PC-9 (cell line): ENCODE results near the gene MPIG6B. TPM values are rescaled to one million over a fixed set of nuclear protein-coding genes. Genes with fewer than 3 reads are reported as not detected.

Source experiments
- BruUV-seq: library from RNA; stranded (reverse); fragments of 400-500 nt; replicated peaks from 2 replicates; lab custom pipeline; 2021; lab: Mats Ljungman, UMichigan
- CTCF ChIA-PET: fragments of 300-600 bp; sonication (Branson Sonifier 250); formaldehyde crosslinking; loops from one replicate; lab custom pipeline; 2022; ENCODE audit warnings: antibody characterized with exemption; lab: Charles Lee
- POLR2A ChIA-PET: fragments of 300-600 bp; sonication (Branson Sonifier 250); formaldehyde crosslinking; loops from one replicate; lab custom pipeline; 2022; ENCODE audit warnings: antibody characterized with exemption; ENCODE audit not compliant: unreplicated experiment; lab: Charles Lee
- DNase-seq, 2 experiments: peaks; one replicate each; pipeline versions ENCODE4 v3.0.0 to v3.0.0-alpha.2; 2015 to 2022; ENCODE audit warnings: mixed read lengths in 1 of 2
- H2AFZ ChIP-seq: fragments of 200-600 bp; sonication (generic); 2 replicates; pipeline ENCODE4 v1.8.1; 2017; ENCODE audit warnings: antibody characterized with exemption
- H3F3A ChIP-seq: fragments of 200-600 bp; sonication (generic); 2 replicates; pipeline ENCODE4 v1.8.1; 2017; ENCODE audit warnings: antibody characterized with exemption, mild to moderate bottlenecking, low read depth; ENCODE audit not compliant: insufficient read depth
- H3K27ac ChIP-seq: fragments of 200-600 bp; sonication (generic); 2 replicates; pipeline ENCODE4 v1.6.1; 2016; ENCODE audit warnings: mixed run types
- H3K27me3 ChIP-seq: fragments of 200-600 bp; sonication (generic); 2 replicates; pipeline ENCODE4 v1.6.1; 2016; ENCODE audit warnings: low read depth, mixed run types; ENCODE audit not compliant: insufficient read depth
- H3K36me3 ChIP-seq: fragments of 200-600 bp; sonication (generic); 2 replicates; pipeline ENCODE4 v1.6.1; 2016; ENCODE audit warnings: low read depth, mixed run types
- H3K4me1 ChIP-seq: fragments of 200-600 bp; sonication (generic); replicated peaks from 2 replicates; pipeline ENCODE4 v1.6.1; 2016; ENCODE audit warnings: mixed run types; ENCODE audit not compliant: insufficient read depth
- H3K4me2 ChIP-seq: fragments of 200-600 bp; sonication (generic); 2 replicates; pipeline ENCODE4 v1.6.1; 2017; ENCODE audit warnings: mixed run types
- H3K4me3 ChIP-seq: fragments of 200-600 bp; sonication (generic); 2 replicates; pipeline ENCODE4 v1.6.1; 2016; ENCODE audit warnings: mixed run types
- H3K79me2 ChIP-seq: fragments of 200-600 bp; sonication (generic); 2 replicates; pipeline ENCODE4 v1.6.1; 2017; ENCODE audit warnings: low read depth, mixed run types
- H3K9me2 ChIP-seq: fragments of 200-600 bp; sonication (generic); 2 replicates; pipeline ENCODE4 v1.8.1; 2017; ENCODE audit warnings: mild to moderate bottlenecking; ENCODE audit not compliant: insufficient read depth
- H3K9me3 ChIP-seq: fragments of 200-600 bp; sonication (generic); 2 replicates; pipeline ENCODE4 v1.8.1; 2016; ENCODE audit warnings: low read depth; ENCODE audit not compliant: insufficient read depth
- H4K20me1 ChIP-seq: fragments of 200-600 bp; sonication (generic); 2 replicates; pipeline ENCODE4 v1.8.1; 2017; ENCODE audit not compliant: insufficient read depth
- EZH2 ChIP-seq: fragments of 200-600 bp; sonication (generic); IDR thresholded peaks from 2 replicates; pipeline ENCODE4 v1.8.0; 2017; ENCODE audit warnings: antibody characterized with exemption, low read depth
- intact Hi-C: fragments of 100-400 bp; cut with micrococcal nuclease; formaldehyde crosslinking; loops from one replicate; pipeline ENCODE4 v1.10.0; 2022; ENCODE audit not compliant: unreplicated experiment
- total RNA-seq: library from RNA; stranded (reverse); gene quantifications from 2 replicates; pipeline ENCODE4 v1.2.3, GENCODE V29; 2021
- TF ChIP-seq, protein P1 (sequence below): fragments of 200-600 bp; sonication (generic); conservative IDR thresholded peaks from 2 replicates; pipeline ENCODE4 v1.6.1; 2017; ENCODE audit warnings: mixed run types, antibody characterized with exemption, mild to moderate bottlenecking, moderate library complexity

The MPIG6B gene
- total RNA-seq, 1 experiment from 2014 or later, result 0.59 TPM

DNA sequence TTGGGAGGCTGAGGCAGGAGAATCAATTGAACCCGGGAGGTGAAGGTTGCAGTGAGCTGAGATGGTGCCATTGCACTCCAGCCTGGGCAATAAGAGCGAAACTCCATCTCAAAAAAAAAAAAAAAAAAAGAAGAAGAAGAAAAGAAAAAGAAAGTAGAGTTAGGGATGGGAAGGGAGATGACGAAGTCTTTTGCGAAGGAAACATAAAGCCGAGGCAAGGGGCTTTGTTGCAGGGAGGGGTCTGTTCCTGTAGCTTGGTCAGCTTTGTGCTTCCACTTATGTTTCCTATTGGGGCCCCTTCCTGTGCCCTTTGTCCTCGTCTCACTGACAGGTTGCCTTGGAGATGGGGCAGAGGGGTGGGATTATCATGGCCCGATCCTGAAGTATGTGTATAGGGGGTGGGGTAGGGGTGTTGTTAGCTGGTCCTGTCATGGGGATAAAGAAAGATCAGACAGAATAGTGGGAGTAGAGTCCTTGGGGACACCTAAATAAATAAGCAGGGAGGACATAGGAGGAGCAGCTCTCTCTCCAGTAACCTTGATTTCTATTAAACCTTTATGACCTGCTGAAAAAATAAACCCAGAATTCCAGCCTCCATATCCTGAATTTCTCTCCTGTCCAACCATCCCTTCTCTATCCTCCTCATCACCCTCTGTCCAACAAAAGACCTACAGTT is 14.3 kb downstream of the MPIG6B start:
- Histone ChIP-seq H2AFZ (peak overlapping the region; percentile 78), H3K9me2 (no peaks in the 10 kb centered on the region), H3K27ac (peak overlapping the region; percentile 79), H4K20me1 (peaks cover 18% of the 10 kb centered on the region; the same call in 1 of the 2 replicates), H3K9me3 (no peaks in the 10 kb centered on the region), H3F3A (peaks cover 54% of the 10 kb centered on the region), H3K79me2 (peaks cover 50% of the 10 kb centered on the region), H3K4me3 (peak overlapping the region; percentile 44; the same call in 1 of the 2 replicates), H3K4me1 (peaks cover 44% of the 10 kb centered on the region), H3K36me3 (peaks cover 27% of the 10 kb centered on the region), H3K27me3 (no peaks in the 10 kb centered on the region), H3K4me2 (peak overlapping the region; percentile 83)
- intact Hi-C loops, result loop anchor here (5.0 to 10.0 kb wide), 2 partner anchors 193 to 240 kb away; partner anchors contain the start of genes ATP6V1G2, DDX39B, MICB and NFKBIL1
- BruUV-seq, result no TSS peak
- no peak for DNase-seq
- TF ChIP-seq EZH2, result no peak
- TF ChIP-seq, protein P1, sequence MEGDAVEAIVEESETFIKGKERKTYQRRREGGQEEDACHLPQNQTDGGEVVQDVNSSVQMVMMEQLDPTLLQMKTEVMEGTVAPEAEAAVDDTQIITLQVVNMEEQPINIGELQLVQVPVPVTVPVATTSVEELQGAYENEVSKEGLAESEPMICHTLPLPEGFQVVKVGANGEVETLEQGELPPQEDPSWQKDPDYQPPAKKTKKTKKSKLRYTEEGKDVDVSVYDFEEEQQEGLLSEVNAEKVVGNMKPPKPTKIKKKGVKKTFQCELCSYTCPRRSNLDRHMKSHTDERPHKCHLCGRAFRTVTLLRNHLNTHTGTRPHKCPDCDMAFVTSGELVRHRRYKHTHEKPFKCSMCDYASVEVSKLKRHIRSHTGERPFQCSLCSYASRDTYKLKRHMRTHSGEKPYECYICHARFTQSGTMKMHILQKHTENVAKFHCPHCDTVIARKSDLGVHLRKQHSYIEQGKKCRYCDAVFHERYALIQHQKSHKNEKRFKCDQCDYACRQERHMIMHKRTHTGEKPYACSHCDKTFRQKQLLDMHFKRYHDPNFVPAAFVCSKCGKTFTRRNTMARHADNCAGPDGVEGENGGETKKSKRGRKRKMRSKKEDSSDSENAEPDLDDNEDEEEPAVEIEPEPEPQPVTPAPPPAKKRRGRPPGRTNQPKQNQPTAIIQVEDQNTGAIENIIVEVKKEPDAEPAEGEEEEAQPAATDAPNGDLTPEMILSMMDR, result no peak
- POLR2A ChIA-PET, result interaction anchor here (0.5 to 1.3 kb wide), 11 partner anchors 10 to 1560 kb away, joined by 3 to 7 read pairs (median 3); partner anchors contain the start of genes ABHD16A, HSPA1B and LSM2
- CTCF ChIA-PET, result interaction anchor here (0.6 to 3.2 kb wide), 4 partner anchors 32 to 55 kb away, joined by 3 to 10 read pairs (median 6); no protein-coding TSS in a partner anchor

DNA sequence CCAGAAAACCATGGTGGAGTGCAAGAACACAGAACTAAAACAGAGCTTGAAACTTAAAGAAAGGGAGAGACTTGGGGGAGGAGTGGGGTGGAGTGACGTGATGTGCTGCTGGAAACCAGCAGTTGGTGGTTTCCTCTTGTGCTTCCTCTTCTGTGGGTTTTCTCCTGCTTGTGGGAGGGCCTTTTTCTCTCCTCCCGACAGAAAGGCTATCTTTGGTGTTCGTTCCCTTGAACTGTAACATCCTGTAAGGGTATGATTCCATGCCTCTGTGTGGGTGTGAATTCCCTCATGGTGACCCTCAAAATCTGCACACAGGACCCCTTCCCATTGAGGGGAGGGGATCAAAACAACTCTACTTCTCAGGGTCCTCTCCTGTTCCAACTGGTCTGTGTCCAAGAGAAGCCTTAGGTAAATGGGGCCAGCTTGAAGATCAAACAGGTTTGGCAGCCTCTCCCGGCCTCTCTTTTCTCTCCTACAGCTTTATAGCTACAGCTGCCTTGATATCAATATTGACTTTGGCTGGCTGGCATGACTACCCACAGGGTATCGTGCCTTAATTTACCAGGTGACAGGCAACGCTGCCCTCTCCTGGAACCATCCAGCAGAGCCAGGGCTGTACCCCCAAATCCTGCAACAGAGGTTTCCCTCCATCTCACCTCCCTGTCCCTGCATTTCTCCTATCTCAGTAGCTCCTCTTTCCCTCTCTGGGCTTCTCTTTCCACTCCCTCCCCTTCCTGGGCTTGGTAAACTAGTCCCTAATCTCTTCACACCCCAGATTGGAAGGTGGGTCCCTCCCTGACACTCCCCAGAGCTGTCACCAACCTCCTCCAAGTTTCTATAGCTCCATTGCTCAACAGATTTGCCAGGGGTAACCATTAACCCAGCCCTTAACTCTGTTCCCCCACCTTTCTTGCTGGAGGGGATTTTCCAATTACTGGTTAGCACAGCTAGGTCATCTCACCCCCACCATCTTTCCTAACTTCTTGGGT is 15.1 kb downstream of the MPIG6B start:
- Histone ChIP-seq H3F3A (peaks cover 46% of the 10 kb centered on the region), H4K20me1 (peaks cover 11% of the 10 kb centered on the region; the same call in 1 of the 2 replicates), H3K4me2 (peak overlapping the region; percentile 83), H3K9me3 (no peaks in the 10 kb centered on the region), H3K27ac (peak overlapping the region; percentile 79), H3K27me3 (no peaks in the 10 kb centered on the region), H3K4me3 (peak overlapping the region; percentile 44; the same call in 1 of the 2 replicates), H3K79me2 (peaks cover 44% of the 10 kb centered on the region), H3K4me1 (peaks cover 44% of the 10 kb centered on the region), H3K36me3 (peaks cover 22% of the 10 kb centered on the region), H2AFZ (peak overlapping the region; percentile 78), H3K9me2 (no peaks in the 10 kb centered on the region)
- POLR2A ChIA-PET, result interaction anchor here (0.5 to 1.3 kb wide), 13 partner anchors 9 to 1559 kb away, joined by 3 to 11 read pairs (median 4); partner anchors contain the start of genes ABHD16A and LSM2
- intact Hi-C loops, result loop anchor here (1.0 to 10.0 kb wide), 5 partner anchors 9 to 241 kb away; partner anchors contain the start of genes ABHD16A, ATP6V1G2, DDAH2 and DDX39B
- DNase-seq, result peak; percentile 65 to 78
- BruUV-seq, result TSS peak; percentile 12
- TF ChIP-seq, protein P1, result 0 out of 2 replicates have a peak, but pooled peaks have one; percentile 22
- no peak for TF ChIP-seq EZH2
- CTCF ChIA-PET, result interaction anchor here (0.5 to 3.2 kb wide), 7 partner anchors 10 to 55 kb away, joined by 3 to 12 read pairs (median 6); no protein-coding TSS in a partner anchor
